H9 (cell line): ENCODE results near the gene RPP40. TPM values are rescaled to one million over a fixed set of nuclear protein-coding genes. Genes with fewer than 3 reads are reported as not detected.

Experiments used
- DNase-seq: peaks from one replicate; pipeline ENCODE4 v3.0.0-alpha.2; 2017
- H2AFZ ChIP-seq: one replicate; pipeline ENCODE4 v1.6.1; 2013; ENCODE audit warnings: mild to moderate bottlenecking, low read length, control low read depth, moderate library complexity
- H2AK5ac ChIP-seq: 2 replicates; pipeline ENCODE4 v1.6.1; 2013; ENCODE audit warnings: low read length, control low read depth, mixed read lengths; ENCODE audit not compliant: insufficient read length
- H2BK120ac ChIP-seq: one replicate; pipeline ENCODE4 v1.6.1; 2013; ENCODE audit warnings: low read depth, mild to moderate bottlenecking, low read length, control low read depth, inconsistent platforms; ENCODE audit not compliant: poor library complexity, severe bottlenecking
- H2BK12ac ChIP-seq: 2 replicates; pipeline ENCODE4 v1.6.1; 2013; ENCODE audit warnings: low read length, control low read depth, mixed read lengths, low read depth; ENCODE audit not compliant: insufficient read length
- H2BK15ac ChIP-seq: 2 replicates; pipeline ENCODE4 v1.6.1; 2013; ENCODE audit warnings: low read depth, low read length, control low read depth
- H2BK20ac ChIP-seq: one replicate; pipeline ENCODE4 v1.6.1; 2013; ENCODE audit warnings: low read depth, mild to moderate bottlenecking, low read length, control low read depth, inconsistent platforms; ENCODE audit not compliant: poor library complexity, severe bottlenecking
- H2BK5ac ChIP-seq: 2 replicates; pipeline ENCODE4 v1.6.1; 2013; ENCODE audit warnings: low read length, control low read depth, mixed read lengths; ENCODE audit not compliant: insufficient read length
- H3K14ac ChIP-seq: 2 replicates; pipeline ENCODE4 v1.6.1; 2013; ENCODE audit warnings: low read length, control low read depth; ENCODE audit not compliant: insufficient read depth
- H3K18ac ChIP-seq: 2 replicates; pipeline ENCODE4 v1.6.1; 2013; ENCODE audit warnings: low read depth, mild to moderate bottlenecking, mixed read lengths, low read length, control low read depth; ENCODE audit not compliant: insufficient read length
- H3K23ac ChIP-seq: 2 replicates; pipeline ENCODE4 v1.6.1; 2013; ENCODE audit warnings: low read length, control low read depth, mixed read lengths, low read depth; ENCODE audit not compliant: insufficient read length
- H3K23me2 ChIP-seq: 2 replicates; pipeline ENCODE4 v1.6.1; 2013; ENCODE audit warnings: low read depth, mild to moderate bottlenecking, mixed read lengths, low read length, control low read depth; ENCODE audit not compliant: insufficient read length, poor library complexity, severe bottlenecking
- H3K27ac ChIP-seq: 2 replicates; pipeline ENCODE4 v1.5.1; 2013; ENCODE audit warnings: low read length, control low read depth, mixed read lengths, low read depth; ENCODE audit not compliant: insufficient read length
- H3K27me3 ChIP-seq: 2 replicates; pipeline ENCODE4 v1.6.1; 2013; ENCODE audit warnings: low read length, control low read depth, inconsistent platforms; ENCODE audit not compliant: insufficient read depth
- H3K4ac ChIP-seq: 2 replicates; pipeline ENCODE4 v1.6.1; 2013; ENCODE audit warnings: low read depth, mild to moderate bottlenecking, control low read depth, inconsistent platforms, low read length, moderate library complexity
- H3K4me1 ChIP-seq: 2 replicates; pipeline ENCODE4 v1.6.1; 2013; ENCODE audit warnings: low read length, control low read depth, inconsistent platforms; ENCODE audit not compliant: insufficient read depth
- H3K4me2 ChIP-seq: 2 replicates; pipeline ENCODE4 v1.6.1; 2013; ENCODE audit warnings: low read length, control low read depth, mixed read lengths; ENCODE audit not compliant: insufficient read length, insufficient read depth
- H3K56ac ChIP-seq: 2 replicates; pipeline ENCODE4 v1.6.1; 2013; ENCODE audit warnings: low read depth, mild to moderate bottlenecking, mixed read lengths, low read length, control low read depth; ENCODE audit not compliant: insufficient read length
- H3K79me1 ChIP-seq: 2 replicates; pipeline ENCODE4 v1.6.1; 2013; ENCODE audit warnings: low read depth, mild to moderate bottlenecking, moderate library complexity, low read length, control low read depth, inconsistent platforms; ENCODE audit not compliant: insufficient read depth, poor library complexity, severe bottlenecking
- H3K79me2 ChIP-seq: 2 replicates; pipeline ENCODE4 v1.6.1; 2013; ENCODE audit warnings: low read length, control low read depth, inconsistent platforms; ENCODE audit not compliant: insufficient read depth
- H3K9ac ChIP-seq: 2 replicates; pipeline ENCODE4 v1.6.1; 2013; ENCODE audit warnings: low read length, control low read depth, mixed read lengths; ENCODE audit not compliant: insufficient read length; ENCODE audit errors: extremely low read depth
- H3K9me3 ChIP-seq: one replicate; pipeline ENCODE4 v1.6.1; 2013; ENCODE audit warnings: low read depth, low read length, inconsistent platforms; ENCODE audit not compliant: control insufficient read depth
- H3T11ph ChIP-seq: one replicate; pipeline ENCODE4 v1.6.1; 2013; ENCODE audit warnings: mild to moderate bottlenecking, low read length, control low read depth, inconsistent platforms
- H4K20me1 ChIP-seq: one replicate; pipeline ENCODE4 v1.6.1; 2013; ENCODE audit not compliant: control insufficient read depth, insufficient read length, insufficient read depth
- H4K5ac ChIP-seq: 2 replicates; pipeline ENCODE4 v1.6.1; 2013; ENCODE audit warnings: low read depth, mild to moderate bottlenecking, mixed read lengths, low read length, control low read depth; ENCODE audit not compliant: insufficient read length
- H4K8ac ChIP-seq: replicated peaks from 2 replicates; pipeline ENCODE4 v1.6.1; 2013; ENCODE audit warnings: low read length, control low read depth, mixed read lengths, low read depth; ENCODE audit not compliant: insufficient read length
- H4K91ac ChIP-seq: 2 replicates; pipeline ENCODE4 v1.6.1; 2013; ENCODE audit warnings: low read depth, mild to moderate bottlenecking, moderate library complexity, mixed read lengths, low read length, control low read depth; ENCODE audit not compliant: insufficient read length
- H3K27ac Mint-ChIP-seq, 3 experiments: 2 replicates in 2 of 3; 3 replicates in 1 of 3; pipeline ENCODE4 v1.8.0; 2020 to 2021; ENCODE audit warnings: mixed read lengths in 3 of 3, mild to moderate bottlenecking in 1 of 3, moderate library complexity in 1 of 3
- H3K27me3 Mint-ChIP-seq: 2 replicates; pipeline ENCODE4 v1.8.0; 2021; ENCODE audit warnings: low read depth, mild to moderate bottlenecking, moderate library complexity, mixed read lengths
- H3K36me3 Mint-ChIP-seq, 3 experiments: 2 replicates in 2 of 3; 3 replicates in 1 of 3; pipeline ENCODE4 v1.8.0; 2020 to 2021; ENCODE audit warnings: low read depth in 3 of 3, mixed read lengths in 3 of 3; ENCODE audit not compliant: insufficient read depth in 1 of 3
- H3K4me1 Mint-ChIP-seq, 2 experiments: 2 replicates each; pipeline ENCODE4 v1.8.0; 2020; ENCODE audit warnings: mixed read lengths in 2 of 2
- H3K4me3 Mint-ChIP-seq, 2 experiments: 2 replicates in 1 of 2; 3 replicates in 1 of 2; pipeline ENCODE4 v1.8.0; 2020 to 2021; ENCODE audit warnings: mild to moderate bottlenecking in 2 of 2, mixed read lengths in 2 of 2, moderate library complexity in 1 of 2
- H3K9me3 Mint-ChIP-seq, 2 experiments: 2 replicates in 1 of 2; 3 replicates in 1 of 2; pipeline ENCODE4 v1.8.0; 2020; ENCODE audit warnings: mild to moderate bottlenecking in 2 of 2, mixed read lengths in 2 of 2, moderate library complexity in 1 of 2
- WGBS: extraction: QIAGEN DNeasy Blood & Tissue Kit; methylation state at CpG from one replicate; pipeline ENCODE4 v1.1.7; 2013; ENCODE audit warnings: missing lambda C conversion rate, low lambda C conversion rate, mixed read lengths; ENCODE audit not compliant: insufficient read length; ENCODE audit errors: extremely low coverage; 5-methylcytosine and 5-hydroxymethylcytosine counted together
- total RNA-seq: library from RNA; stranded (reverse); gene quantifications from 2 replicates; pipeline ENCODE4 v1.2.1, GENCODE V29; 2021
- TF ChIP-seq, protein P1 (sequence below): fragments of 200-600 bp; sonication (generic); conservative IDR thresholded peaks from 3 replicates; pipeline ENCODE4 v1.8.0; 2021; ENCODE audit warnings: antibody characterized with exemption, mild to moderate bottlenecking

RPP40 gene
- total RNA-seq, 1 experiment from 2014 or later: 17.8 TPM

GRCh38 chr6:5036269-5036668 is 32.4 kb upstream of the RPP40 start:
- Histone ChIP-seq H3K27ac (no peak overlapping the region), H4K8ac (no peak overlapping the region), H3K79me2 (no peaks in the 10 kb centered on the region), H3T11ph (no peak overlapping the region), H2AK5ac (no peak overlapping the region), H3K9me3 (no peaks in the 10 kb centered on the region), H3K14ac (no peak overlapping the region), H2BK12ac (no peak overlapping the region), H2BK20ac (no peak overlapping the region), H4K5ac (no peak overlapping the region), H4K20me1 (no peaks in the 10 kb centered on the region), H3K27me3 (no peaks in the 10 kb centered on the region), H3K9ac (no peak overlapping the region), H3K56ac (no peak overlapping the region), H3K23ac (no peak overlapping the region), H2BK15ac (no peak overlapping the region), H3K18ac (no peak overlapping the region), H2BK5ac (no peak overlapping the region), H4K91ac (no peak overlapping the region), H3K23me2 (no peaks in the 10 kb centered on the region), H3K79me1 (no peaks in the 10 kb centered on the region), H2BK120ac (no peak overlapping the region), H2AFZ (no peak overlapping the region), H3K4me2 (no peak overlapping the region), H3K4ac (no peak overlapping the region), H3K4me1 (no peaks in the 10 kb centered on the region; the same call in 1 of the 2 replicates)
- Mint-ChIP-seq H3K9me3 (no peaks in the 10 kb centered on the region), H3K4me3 (no peak overlapping the region; a peak in 1 of 5 replicates), H3K36me3 (no peaks in the 10 kb centered on the region), H3K27me3 (peaks cover 16% of the 10 kb centered on the region), H3K27ac (no peak overlapping the region), H3K4me1 (peaks cover 32 to 40% of the 10 kb centered on the region in 2 experiments)
- peak; percentile 90 for DNase-seq
- TF ChIP-seq, protein P1, sequence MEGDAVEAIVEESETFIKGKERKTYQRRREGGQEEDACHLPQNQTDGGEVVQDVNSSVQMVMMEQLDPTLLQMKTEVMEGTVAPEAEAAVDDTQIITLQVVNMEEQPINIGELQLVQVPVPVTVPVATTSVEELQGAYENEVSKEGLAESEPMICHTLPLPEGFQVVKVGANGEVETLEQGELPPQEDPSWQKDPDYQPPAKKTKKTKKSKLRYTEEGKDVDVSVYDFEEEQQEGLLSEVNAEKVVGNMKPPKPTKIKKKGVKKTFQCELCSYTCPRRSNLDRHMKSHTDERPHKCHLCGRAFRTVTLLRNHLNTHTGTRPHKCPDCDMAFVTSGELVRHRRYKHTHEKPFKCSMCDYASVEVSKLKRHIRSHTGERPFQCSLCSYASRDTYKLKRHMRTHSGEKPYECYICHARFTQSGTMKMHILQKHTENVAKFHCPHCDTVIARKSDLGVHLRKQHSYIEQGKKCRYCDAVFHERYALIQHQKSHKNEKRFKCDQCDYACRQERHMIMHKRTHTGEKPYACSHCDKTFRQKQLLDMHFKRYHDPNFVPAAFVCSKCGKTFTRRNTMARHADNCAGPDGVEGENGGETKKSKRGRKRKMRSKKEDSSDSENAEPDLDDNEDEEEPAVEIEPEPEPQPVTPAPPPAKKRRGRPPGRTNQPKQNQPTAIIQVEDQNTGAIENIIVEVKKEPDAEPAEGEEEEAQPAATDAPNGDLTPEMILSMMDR: peak; percentile 40; the same call in 2 of the 3 replicates
- WGBS: no CpG with 5 or more reads among the region's 8 CpGs
